Activated T-helper 1 cell treated with anti-CD3 and anti-CD28 coated beads, Interleukin-12 subunit alpha, Interleukin-12 subunit beta, Interleukin-2, Interleukin-4 antibody, amounts not matched to agents 30 ng/mL and 10 ng/mL and 1 ng/mL, durations not matched to agents 14 hours and 24 hours and 36 hours (primary cell): ENCODE data around the gene COL9A2. TPM values are rescaled to one million over a fixed set of nuclear protein-coding genes. Genes with fewer than 3 reads are reported as not detected.

Experiments used
- DNase-seq: peaks from one replicate; pipeline ENCODE4 v3.0.0; 2021; ENCODE audit warnings: low spot score
- H3K27ac Mint-ChIP-seq: one replicate; pipeline ENCODE4 v1.8.0; 2021; ENCODE audit warnings: mild to moderate bottlenecking, mixed read lengths
- H3K27me3 Mint-ChIP-seq: one replicate; pipeline ENCODE4 v1.8.0; 2022; ENCODE audit warnings: mild to moderate bottlenecking, moderate library complexity, mixed read lengths; ENCODE audit not compliant: insufficient read depth
- H3K36me3 Mint-ChIP-seq: one replicate; pipeline ENCODE4 v1.8.0; 2021; ENCODE audit warnings: low read depth, mixed read lengths
- H3K4me1 Mint-ChIP-seq: one replicate; pipeline ENCODE4 v1.8.0; 2021; ENCODE audit warnings: low read depth, mixed read lengths
- H3K4me3 Mint-ChIP-seq: one replicate; pipeline ENCODE4 v1.8.0; 2021; ENCODE audit warnings: mild to moderate bottlenecking, moderate library complexity, mixed read lengths
- H3K9me3 Mint-ChIP-seq: one replicate; pipeline ENCODE4 v1.8.0; 2021; ENCODE audit warnings: mixed read lengths
- intact Hi-C: fragments of 100-400 bp; cut with micrococcal nuclease; formaldehyde crosslinking; loops from one replicate; pipeline ENCODE4 v1.15.1; 2024
- total RNA-seq: library from RNA; stranded (reverse); gene quantifications from 2 replicates; pipeline ENCODE4 v1.2.3, GENCODE V29; 2022

COL9A2 gene
- total RNA-seq, 1 donor from 2014 or later: 20.4 TPM

DNA sequence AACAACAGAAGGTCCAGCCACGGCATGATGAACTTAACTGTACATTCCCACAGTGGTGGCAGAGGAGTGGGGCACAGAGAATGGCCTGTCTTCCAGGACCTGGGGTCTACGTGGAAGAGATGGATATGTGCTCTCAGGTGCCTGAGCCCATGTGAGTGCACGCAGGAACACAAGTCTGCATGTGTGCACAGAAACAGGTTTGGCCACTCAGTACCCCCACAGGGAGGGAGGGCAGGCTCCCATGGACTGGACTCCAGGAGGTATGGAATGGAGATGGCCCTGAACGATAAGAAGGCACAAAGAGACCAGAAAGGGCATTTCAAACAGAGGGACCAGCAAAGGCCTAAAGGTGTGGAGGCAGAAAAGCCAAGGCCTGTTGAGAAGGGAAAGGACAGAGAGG, 10.8 kb downstream of the COL9A2 start:
- intact Hi-C loops: no loop called here
- peaks cover 5% of the 10 kb centered on the region for H3K4me1 Mint-ChIP-seq
- no peak for DNase-seq
- no peaks in the 10 kb centered on the region for H3K9me3 Mint-ChIP-seq
- no peaks in the 10 kb centered on the region for H3K27me3 Mint-ChIP-seq
- H3K27ac Mint-ChIP-seq: no peak overlapping the region
- no peak overlapping the region for H3K4me3 Mint-ChIP-seq
- H3K36me3 Mint-ChIP-seq: peaks cover 5% of the 10 kb centered on the region

DNA sequence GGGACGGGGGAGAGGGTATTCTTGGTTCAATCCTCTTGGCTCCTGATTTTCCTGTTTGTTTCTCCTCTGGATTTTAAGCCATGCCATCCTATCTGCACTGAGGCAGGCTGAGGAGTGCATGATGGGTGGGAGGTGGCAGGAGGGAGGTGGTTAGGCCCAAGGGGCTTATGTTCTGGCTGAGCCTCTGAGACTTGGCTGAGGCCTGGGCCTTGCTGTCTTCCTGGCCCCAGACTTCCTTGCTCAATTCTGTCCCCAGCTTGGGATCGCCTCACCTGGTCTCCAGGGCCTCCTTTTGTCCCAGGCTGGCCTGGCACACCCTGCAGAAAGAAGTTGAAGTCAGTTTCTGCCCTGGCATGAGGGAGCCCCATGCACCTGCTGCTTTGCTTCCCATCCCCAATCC, 11.2 kb downstream of the COL9A2 start:
- Mint-ChIP-seq H3K27me3 (no peaks in the 10 kb centered on the region), H3K36me3 (peaks cover 5% of the 10 kb centered on the region), H3K9me3 (no peaks in the 10 kb centered on the region), H3K27ac (no peak overlapping the region), H3K4me1 (peaks cover 5% of the 10 kb centered on the region), H3K4me3 (no peak overlapping the region)
- intact Hi-C loops: loop anchor here (1.0 kb wide), 1 partner anchor 153 kb away; no protein-coding TSS in a partner anchor
- DNase-seq: no peak

DNA sequence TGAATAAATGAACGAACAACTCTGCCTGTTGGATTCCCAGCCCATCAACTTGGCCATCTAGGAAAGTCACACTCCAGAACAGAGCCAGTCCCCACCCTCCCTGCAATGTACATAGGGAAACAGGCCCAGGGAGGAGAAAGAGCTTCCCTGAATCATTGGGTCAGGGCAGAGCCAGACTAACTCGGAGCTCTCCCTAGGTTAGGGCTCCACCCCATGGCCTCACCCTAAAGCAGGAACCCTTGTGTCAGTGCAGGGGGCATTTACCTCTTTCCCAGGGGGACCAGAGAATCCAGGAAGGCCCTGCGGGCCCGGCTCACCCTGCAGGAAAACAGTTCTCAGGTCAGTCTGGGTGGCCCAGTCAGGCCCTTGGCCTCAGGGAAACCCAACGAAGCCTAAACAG, 11.6 kb downstream of the COL9A2 start:
- peaks cover 2% of the 10 kb centered on the region for H3K4me1 Mint-ChIP-seq
- H3K36me3 Mint-ChIP-seq: peaks cover 2% of the 10 kb centered on the region
- H3K9me3 Mint-ChIP-seq: no peaks in the 10 kb centered on the region
- H3K4me3 Mint-ChIP-seq: no peak overlapping the region
- H3K27me3 Mint-ChIP-seq: no peaks in the 10 kb centered on the region
- DNase-seq: no peak
- H3K27ac Mint-ChIP-seq: no peak overlapping the region
- intact Hi-C loops: loop anchor here (1.0 kb wide), 1 partner anchor 152 kb away; no protein-coding TSS in a partner anchor

DNA sequence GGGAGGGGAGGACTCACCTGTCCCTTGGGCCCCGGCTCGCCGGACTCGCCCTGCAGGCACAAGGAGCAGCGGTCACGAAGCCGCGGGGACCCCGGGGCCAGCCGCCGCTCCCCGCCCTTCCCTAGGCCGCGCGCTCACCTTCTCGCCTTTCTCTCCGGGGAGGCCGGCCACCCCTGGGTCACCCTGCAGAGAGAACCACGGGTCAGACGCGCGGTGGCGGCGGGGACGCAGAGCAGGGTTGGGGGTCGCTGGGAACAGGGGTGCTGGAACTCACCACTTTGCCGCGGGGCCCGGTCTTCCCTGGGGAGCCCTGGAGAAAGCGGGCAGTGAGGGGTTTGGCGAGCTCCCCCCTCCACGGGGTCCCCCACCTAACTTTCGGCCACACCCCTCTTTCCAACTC, 13.3 kb downstream of the COL9A2 start:
- no peaks in the 10 kb centered on the region for H3K4me1 Mint-ChIP-seq
- no peak overlapping the region for H3K27ac Mint-ChIP-seq

GRCh38 chr1:40303051-40303771, 13.9 kb downstream of the COL9A2 start:
- no peak overlapping the region for H3K4me3 Mint-ChIP-seq
- H3K27me3 Mint-ChIP-seq: no peaks in the 10 kb centered on the region
- DNase-seq: no peak
- H3K27ac Mint-ChIP-seq: no peak overlapping the region
- H3K9me3 Mint-ChIP-seq: no peaks in the 10 kb centered on the region
- H3K36me3 Mint-ChIP-seq: peaks cover 2% of the 10 kb centered on the region
- intact Hi-C loops: no loop called here
- no peaks in the 10 kb centered on the region for H3K4me1 Mint-ChIP-seq

More for the DNA sequence above, 13.3 kb downstream of the COL9A2 start:
- Mint-ChIP-seq H3K27me3 (no peaks in the 10 kb centered on the region), H3K36me3 (peaks cover 2% of the 10 kb centered on the region), H3K9me3 (no peaks in the 10 kb centered on the region), H3K4me3 (no peak overlapping the region)
- intact Hi-C loops: no loop called here
- no peak for DNase-seq

GRCh38 chr1:40302475-40302874, 14.6 kb downstream of the COL9A2 start:
- no peak for DNase-seq
- H3K9me3 Mint-ChIP-seq: no peaks in the 10 kb centered on the region
- peaks cover 2% of the 10 kb centered on the region for H3K36me3 Mint-ChIP-seq
- intact Hi-C loops: no loop called here
- no peaks in the 10 kb centered on the region for H3K4me1 Mint-ChIP-seq
- no peak overlapping the region for H3K4me3 Mint-ChIP-seq
- no peaks in the 10 kb centered on the region for H3K27me3 Mint-ChIP-seq
- no peak overlapping the region for H3K27ac Mint-ChIP-seq

- Mint-ChIP-seq H3K4me3 (no peak overlapping the region), H3K27me3 (no peaks in the 10 kb centered on the region), H3K4me1 (no peaks in the 10 kb centered on the region), H3K9me3 (no peaks in the 10 kb centered on the region), H3K27ac (no peak overlapping the region), H3K36me3 (peaks cover 6% of the 10 kb centered on the region)
- intact Hi-C loops: no loop called here
- DNase-seq: no peak
Observed at GRCh38 chr1:40301541-40302299, 15.4 kb downstream of the COL9A2 start.

- Mint-ChIP-seq H3K4me3 (no peak overlapping the region), H3K27ac (no peak overlapping the region), H3K4me1 (no peaks in the 10 kb centered on the region), H3K9me3 (no peaks in the 10 kb centered on the region), H3K36me3 (peaks cover 4% of the 10 kb centered on the region), H3K27me3 (no peaks in the 10 kb centered on the region)
- DNase-seq: no peak
- intact Hi-C loops: no loop called here
Observed at GRCh38 chr1:40301066-40301465, 16.0 kb downstream of the COL9A2 start.

- intact Hi-C loops: no loop called here
- DNase-seq: no peak
- Mint-ChIP-seq H3K9me3 (no peaks in the 10 kb centered on the region), H3K27me3 (no peaks in the 10 kb centered on the region), H3K4me1 (no peaks in the 10 kb centered on the region), H3K27ac (no peak overlapping the region), H3K4me3 (no peak overlapping the region), H3K36me3 (peaks cover 4% of the 10 kb centered on the region)
Observed at GRCh38 chr1:40300651-40301050, 16.4 kb downstream of the COL9A2 start.

GRCh38 chr1:40300249-40300567, 16.9 kb downstream of the COL9A2 start:
- Mint-ChIP-seq H3K36me3 (peaks cover 4% of the 10 kb centered on the region), H3K27ac (no peak overlapping the region), H3K4me1 (no peaks in the 10 kb centered on the region), H3K9me3 (no peaks in the 10 kb centered on the region), H3K4me3 (no peak overlapping the region), H3K27me3 (no peaks in the 10 kb centered on the region)
- DNase-seq: no peak
- intact Hi-C loops: no loop called here

- H3K4me1 Mint-ChIP-seq: no peaks in the 10 kb centered on the region
- H3K9me3 Mint-ChIP-seq: no peaks in the 10 kb centered on the region
- no peak for DNase-seq
- H3K27ac Mint-ChIP-seq: no peak overlapping the region
- no peaks in the 10 kb centered on the region for H3K27me3 Mint-ChIP-seq
- intact Hi-C loops: no loop called here
- H3K36me3 Mint-ChIP-seq: peaks cover 4% of the 10 kb centered on the region
- H3K4me3 Mint-ChIP-seq: no peak overlapping the region
Observed at GRCh38 chr1:40299366-40300248, 17.5 kb downstream of the COL9A2 start.

DNA sequence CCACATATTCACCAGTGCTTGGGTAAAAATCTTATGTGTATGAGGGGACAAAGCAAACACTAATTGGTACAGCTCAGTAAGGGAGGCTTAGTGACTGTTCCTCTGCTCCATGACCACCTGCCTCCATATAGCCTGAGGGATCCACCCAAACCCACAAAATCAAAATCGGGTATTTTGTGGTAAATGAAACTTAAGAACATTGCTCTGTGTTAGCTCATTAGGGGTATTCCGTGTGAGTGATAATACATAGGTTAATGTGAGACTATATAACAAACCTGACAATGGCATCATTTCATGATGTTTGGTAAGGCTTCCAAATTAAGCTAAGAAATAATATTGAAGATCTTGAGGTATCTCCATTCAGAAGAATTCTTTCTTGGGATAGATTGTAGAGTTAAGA, 25.8 kb downstream of the COL9A2 start:
- intact Hi-C loops: no loop called here
- H3K4me1 Mint-ChIP-seq: peaks cover 12% of the 10 kb centered on the region
- no peaks in the 10 kb centered on the region for H3K9me3 Mint-ChIP-seq
- no peaks in the 10 kb centered on the region for H3K27me3 Mint-ChIP-seq
- H3K27ac Mint-ChIP-seq: no peak overlapping the region
- no peak for DNase-seq
- H3K36me3 Mint-ChIP-seq: peaks cover 48% of the 10 kb centered on the region
- H3K4me3 Mint-ChIP-seq: no peak overlapping the region

GRCh38 chr1:40281853-40282252, 35.2 kb downstream of the COL9A2 start:
- Mint-ChIP-seq H3K27ac (no peak overlapping the region), H3K36me3 (peaks cover 21% of the 10 kb centered on the region), H3K4me3 (no peak overlapping the region), H3K27me3 (no peaks in the 10 kb centered on the region), H3K4me1 (no peaks in the 10 kb centered on the region), H3K9me3 (no peaks in the 10 kb centered on the region)
- DNase-seq: no peak
- intact Hi-C loops: no loop called here
